Esophagus muscularis mucosa (tissue), 4 donors: ENCODE measurements around the gene C16orf54. TPM values are rescaled to one million over a fixed set of nuclear protein-coding genes. Genes with fewer than 3 reads are reported as not detected.
"Not testable (repeated sequence)": the region's sequence is repeated elsewhere in the genome, so short reads cannot be mapped to it uniquely, and the experiment has no call there.

ENCODE experiments used
- DNase-seq: peaks from one replicate; pipeline ENCODE4 v3.0.0-alpha.2; 2017; ENCODE audit errors: extremely low spot score
- H3K27ac ChIP-seq, 4 donors: fragments of 200-600 bp; sonication (generic); replicated peaks in 1 of 4; 1 replicate in 3 of 4; 2 replicates in 1 of 4; pipeline ENCODE4 v1.5.1; 2016 to 2019; ENCODE audit warnings: mild to moderate bottlenecking in 1 of 4
- H3K27me3 ChIP-seq, 4 donors: fragments of 200-600 bp; sonication (generic); one replicate each; pipeline versions ENCODE4 v1.5.1 to v1.6.0; 2016 to 2019
- H3K36me3 ChIP-seq, 4 donors: fragments of 200-600 bp; sonication (generic); one replicate each; pipeline ENCODE4 v1.5.1; 2016 to 2019
- H3K4me1 ChIP-seq, 4 donors: fragments of 200-600 bp; sonication (generic); one replicate each; pipeline ENCODE4 v1.5.1; 2016 to 2019
- H3K4me3 ChIP-seq, 4 donors: fragments of 200-600 bp; sonication (generic); 1 replicate in 2 of 4; 2 replicates in 2 of 4; pipeline ENCODE4 v1.5.1; 2016 to 2019; ENCODE audit warnings: mild to moderate bottlenecking in 4 of 4, moderate library complexity in 1 of 4
- H3K9me3 ChIP-seq, 4 donors: fragments of 200-600 bp; sonication (generic); 1 replicate in 3 of 4; 2 replicates in 1 of 4; pipeline ENCODE4 v1.5.1; 2016 to 2019
- CTCF ChIP-seq, 3 experiments: fragments of 200-600 bp in 2 of 3; fragments of 450-650 bp in 1 of 3; sonication (generic) in 2 of 3; IDR thresholded peaks; one replicate each; pipeline ENCODE4 v1.5.1; 2017 to 2019; ENCODE audit warnings: antibody characterized with exemption in 3 of 3, mild to moderate bottlenecking in 2 of 3, moderate library complexity in 1 of 3
- EP300 ChIP-seq: sonication (generic); formaldehyde crosslinking; IDR thresholded peaks from one replicate; pipeline ENCODE4 v1.6.1; 2017; ENCODE audit warnings: antibody characterized with exemption
- POLR2A ChIP-seq: fragments of 450-650 bp; IDR thresholded peaks from one replicate; pipeline ENCODE4 v1.6.1; 2017; ENCODE audit warnings: antibody characterized with exemption, moderate library complexity, mild to moderate bottlenecking, low read depth
- POLR2AphosphoS5 ChIP-seq, 2 donors: sonication (generic); formaldehyde crosslinking; IDR thresholded peaks; one replicate each; pipeline ENCODE4 v1.6.1; 2017; ENCODE audit warnings: antibody characterized with exemption in 2 of 2
- WGBS: methylation state at CpG from one replicate; pipeline ENCODE4 v1.1.5; 2018; 5-methylcytosine and 5-hydroxymethylcytosine counted together
- intact Hi-C: fragments of 100-400 bp; cut with DNase I; formaldehyde crosslinking; loops from one replicate; pipeline ENCODE4 v1.15.1; 2023
- total RNA-seq, 4 donors: library from RNA; depleted of rRNA; stranded (reverse); fragments of >200 nt; gene quantifications; one replicate each; pipeline versions ENCODE4 v1.1.0 to v1.2.1, GENCODE V29; 2016

The C16orf54 gene
- total RNA-seq, 4 donors from 2014 or later = 1.3 to 2.5 (median 1.8) TPM

GRCh38 chr16:29784901-29785500, 39.2 kb upstream of the C16orf54 start:
- Histone ChIP-seq H3K27ac (no peak overlapping the region), H3K4me1 (peaks cover 12 to 21% (median 17%) of the 10 kb centered on the region in 4 donors), H3K27me3 (peaks cover 0 to 6% (median 0%) of the 10 kb centered on the region in 4 donors), H3K36me3 (no peaks in the 10 kb centered on the region), H3K4me3 (peak overlapping the region; percentile 27 to 52 (median 32)), H3K9me3 (no peaks in the 10 kb centered on the region)
- DNase-seq = no peak
- intact Hi-C loops = loop anchor here (10.0 kb wide), 2 partner anchors 50 to 80 kb away; no protein-coding TSS in a partner anchor
- TF ChIP-seq EP300 = no peak
- peak; percentile 66 to 88 (median 66) for TF ChIP-seq CTCF (IDR thresholded peaks at IDR 0.05)
- TF ChIP-seq POLR2AphosphoS5 (IDR thresholded peaks at IDR 0.05) = peak in 1 of 2 donors; percentile 33
- no peak for TF ChIP-seq POLR2A
- 11% methylated on average over 20 of the region's 38 CpGs for WGBS

DNA sequence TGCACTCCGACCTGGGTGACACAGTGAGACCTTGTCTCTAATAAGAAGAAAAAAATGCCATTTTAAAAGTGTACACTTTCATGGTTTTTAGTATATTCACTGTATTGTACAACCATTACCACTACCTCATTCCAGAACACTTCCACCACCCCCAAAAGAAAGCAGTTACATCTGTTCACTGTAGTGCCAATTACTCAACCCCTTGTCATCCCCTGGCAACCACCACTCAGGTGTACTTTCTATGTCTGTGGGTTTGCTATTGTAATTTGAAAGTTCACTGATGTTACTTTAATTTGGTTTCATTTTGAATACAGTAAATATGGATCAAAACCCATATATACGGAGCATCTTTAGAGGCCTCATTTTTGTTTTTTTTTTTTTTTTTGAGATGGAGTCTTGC, 38.4 kb upstream of the C16orf54 start:
- no peak overlapping the region for H3K4me3 ChIP-seq
- intact Hi-C loops = loop anchor here (10.0 kb wide), 2 partner anchors 49 to 79 kb away; no protein-coding TSS in a partner anchor
- H3K4me1 ChIP-seq = peaks cover 5 to 12% (median 10%) of the 10 kb centered on the region in 4 donors
- H3K9me3 ChIP-seq = no peaks in the 10 kb centered on the region
- peaks cover 0 to 15% (median 0%) of the 10 kb centered on the region in 4 donors for H3K27me3 ChIP-seq
- H3K36me3 ChIP-seq = no peaks in the 10 kb centered on the region
- DNase-seq = no peak
- WGBS = 93% methylated on average over 2 of the region's 2 CpGs
- no peak for TF ChIP-seq EP300
- TF ChIP-seq POLR2A = no peak
- no peak for TF ChIP-seq POLR2AphosphoS5 (IDR thresholded peaks at IDR 0.05)
- TF ChIP-seq CTCF (IDR thresholded peaks at IDR 0.05) = no peak
- no peak overlapping the region for H3K27ac ChIP-seq

- intact Hi-C loops = loop anchor here (10.0 kb wide), 2 partner anchors 49 to 79 kb away; no protein-coding TSS in a partner anchor
- not testable (repeated sequence) for H3K27ac ChIP-seq, H3K36me3 ChIP-seq, DNase-seq, H3K4me3 ChIP-seq, H3K9me3 ChIP-seq
- H3K27me3 ChIP-seq = peaks cover 0 to 23% (median 0%) of the 10 kb centered on the region in 4 donors
- 80% methylated on average over 13 of the region's 13 CpGs for WGBS
- H3K4me1 ChIP-seq = peaks cover 5 to 11% (median 10%) of the 10 kb centered on the region in 4 donors
Observed at GRCh38 chr16:29783094-29783953, 37.5 kb upstream of the C16orf54 start.

DNA sequence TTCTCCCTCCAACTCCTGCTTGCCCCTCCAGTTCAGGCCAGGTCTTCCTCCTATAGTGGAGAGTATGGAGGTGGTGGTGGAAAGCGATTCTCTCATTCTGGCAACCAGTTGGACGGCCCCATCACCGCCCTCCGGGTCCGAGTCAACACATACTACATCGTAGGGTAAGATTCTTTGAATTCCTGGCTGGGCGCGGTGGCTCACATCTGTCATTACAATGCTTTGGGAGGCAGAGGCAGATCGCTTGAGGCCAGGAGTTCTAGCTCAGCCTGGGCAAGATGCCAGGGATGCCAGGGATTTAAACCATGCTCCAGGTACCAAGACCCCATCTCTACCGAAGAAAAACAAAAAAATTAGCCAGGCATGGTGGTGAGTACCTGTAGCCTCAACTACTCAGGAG, 33.7 kb upstream of the C16orf54 start:
- Histone ChIP-seq H3K36me3 (no peaks in the 10 kb centered on the region), H3K27me3 (peaks cover 0 to 23% (median 0%) of the 10 kb centered on the region in 4 donors), H3K4me3 (no peak overlapping the region), H3K9me3 (no peaks in the 10 kb centered on the region), H3K27ac (no peak overlapping the region), H3K4me1 (no peaks in the 10 kb centered on the region)
- no peak for TF ChIP-seq POLR2AphosphoS5 (IDR thresholded peaks at IDR 0.05)
- 100% methylated on average over 2 of the region's 10 CpGs for WGBS
- intact Hi-C loops = no loop called here
- no peak for DNase-seq

- WGBS = 84% methylated on average over 10 of the region's 10 CpGs
- H3K4me1 ChIP-seq = no peaks in the 10 kb centered on the region
- no peaks in the 10 kb centered on the region for H3K36me3 ChIP-seq
- no peak within 1 kb of the TSS for H3K4me3 ChIP-seq
- no peaks in the 10 kb centered on the region for H3K9me3 ChIP-seq
- no peak for DNase-seq
- H3K27me3 ChIP-seq = peaks cover 0 to 23% (median 0%) of the 10 kb centered on the region in 4 donors
- TF ChIP-seq CTCF (IDR thresholded peaks at IDR 0.05) (no peak), EP300 (no peak), POLR2A (no peak), POLR2AphosphoS5 (IDR thresholded peaks at IDR 0.05) (no peak)
- H3K27ac ChIP-seq = no peak within 1 kb of the TSS
- intact Hi-C loops = no loop called here
Observed at GRCh38 chr16:29777576-29778350, 32.0 kb upstream of the C16orf54 start, which contains the start of gene ZG16. Gene ZG16, plus strand, starts transcription at chr16:29778256. Its CDS starts 1,011 bp downstream, at chr16:29779267.
